Measurements from ENCODE around the gene JAZF1.

DNA sequence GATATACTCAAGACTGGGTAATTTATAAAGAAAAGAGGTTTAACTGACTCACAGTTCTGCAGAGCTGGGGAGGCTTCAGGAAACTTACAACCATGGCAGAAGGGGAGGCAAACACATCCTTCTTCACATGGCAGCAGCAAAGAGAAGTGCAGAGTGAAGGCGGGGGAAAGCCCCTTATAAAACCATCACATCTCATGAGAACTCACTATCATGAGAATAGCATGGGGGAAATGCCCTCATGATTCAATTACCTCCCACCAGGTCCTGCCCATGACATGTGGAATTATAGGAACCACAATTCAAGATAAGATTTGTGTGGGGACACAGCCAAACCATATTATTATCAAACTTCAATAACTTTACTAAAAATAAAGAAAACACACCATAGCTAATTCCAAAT is 30.4 kb upstream of the JAZF1 start:
- no peak for TF ChIP-seq POLR2A (IDR thresholded peaks at IDR 0.05; ENCODE audit: low read depth)
- TF ChIP-seq, protein P1, sequence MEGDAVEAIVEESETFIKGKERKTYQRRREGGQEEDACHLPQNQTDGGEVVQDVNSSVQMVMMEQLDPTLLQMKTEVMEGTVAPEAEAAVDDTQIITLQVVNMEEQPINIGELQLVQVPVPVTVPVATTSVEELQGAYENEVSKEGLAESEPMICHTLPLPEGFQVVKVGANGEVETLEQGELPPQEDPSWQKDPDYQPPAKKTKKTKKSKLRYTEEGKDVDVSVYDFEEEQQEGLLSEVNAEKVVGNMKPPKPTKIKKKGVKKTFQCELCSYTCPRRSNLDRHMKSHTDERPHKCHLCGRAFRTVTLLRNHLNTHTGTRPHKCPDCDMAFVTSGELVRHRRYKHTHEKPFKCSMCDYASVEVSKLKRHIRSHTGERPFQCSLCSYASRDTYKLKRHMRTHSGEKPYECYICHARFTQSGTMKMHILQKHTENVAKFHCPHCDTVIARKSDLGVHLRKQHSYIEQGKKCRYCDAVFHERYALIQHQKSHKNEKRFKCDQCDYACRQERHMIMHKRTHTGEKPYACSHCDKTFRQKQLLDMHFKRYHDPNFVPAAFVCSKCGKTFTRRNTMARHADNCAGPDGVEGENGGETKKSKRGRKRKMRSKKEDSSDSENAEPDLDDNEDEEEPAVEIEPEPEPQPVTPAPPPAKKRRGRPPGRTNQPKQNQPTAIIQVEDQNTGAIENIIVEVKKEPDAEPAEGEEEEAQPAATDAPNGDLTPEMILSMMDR (IDR thresholded peaks at IDR 0.05), result no peak
- TF ChIP-seq EP300 (IDR thresholded peaks at IDR 0.05), result no peak
